IPS-11a (cell line): ENCODE data around the gene LLGL1.

Experiments used
- H3K4me3 ChIP-seq: one replicate; pipeline ENCODE4 v1.5.1; 2013; ENCODE audit warnings: low read depth, low read length, control low read depth

LLGL1 gene

GRCh38 chr17:18250708-18251107 is 25.3 kb downstream of the LLGL1 start:
- H3K4me3 ChIP-seq: no peak overlapping the region

DNA sequence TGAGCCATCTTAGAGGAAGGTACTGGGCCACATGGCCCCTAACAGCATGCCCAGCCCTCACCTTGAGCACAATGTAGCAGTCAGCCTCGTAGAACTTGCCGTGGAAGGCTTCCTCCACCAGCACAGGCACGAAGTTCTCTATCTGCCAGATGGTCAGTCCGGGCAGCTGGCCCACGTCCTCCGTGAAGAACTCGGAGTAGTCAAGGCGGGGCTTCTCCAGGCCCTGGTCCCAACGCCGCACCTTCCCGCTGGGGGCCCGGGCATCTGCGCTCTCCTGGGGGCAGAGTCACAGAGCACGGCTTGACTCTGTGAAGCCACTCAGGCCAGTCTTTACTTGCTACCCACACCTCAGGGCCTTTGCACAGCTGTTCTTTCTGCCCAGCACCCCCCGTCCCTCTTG is 25.8 kb downstream of the LLGL1 start:
- no peak overlapping the region for H3K4me3 ChIP-seq

DNA sequence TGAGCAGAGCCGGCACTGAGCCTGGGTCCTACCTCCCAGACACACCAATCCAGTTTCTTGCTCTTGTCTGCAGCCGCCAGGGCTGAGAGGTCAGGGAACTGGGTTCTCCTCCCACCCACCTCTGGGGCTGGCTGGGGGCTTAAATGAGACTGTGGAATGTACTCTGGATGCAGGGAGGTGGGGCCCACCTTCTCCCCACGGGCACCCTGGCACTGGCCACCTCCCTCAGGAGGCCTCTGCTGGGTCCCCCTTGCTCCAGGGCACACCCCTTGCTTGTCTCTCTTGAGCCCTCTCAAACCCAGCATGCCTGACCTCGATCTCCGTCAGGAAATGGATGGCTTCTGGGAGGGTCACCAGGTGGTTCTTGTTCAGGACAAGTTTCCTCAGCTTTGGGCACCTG is 26.7 kb downstream of the LLGL1 start:
- no peak overlapping the region for H3K4me3 ChIP-seq

DNA sequence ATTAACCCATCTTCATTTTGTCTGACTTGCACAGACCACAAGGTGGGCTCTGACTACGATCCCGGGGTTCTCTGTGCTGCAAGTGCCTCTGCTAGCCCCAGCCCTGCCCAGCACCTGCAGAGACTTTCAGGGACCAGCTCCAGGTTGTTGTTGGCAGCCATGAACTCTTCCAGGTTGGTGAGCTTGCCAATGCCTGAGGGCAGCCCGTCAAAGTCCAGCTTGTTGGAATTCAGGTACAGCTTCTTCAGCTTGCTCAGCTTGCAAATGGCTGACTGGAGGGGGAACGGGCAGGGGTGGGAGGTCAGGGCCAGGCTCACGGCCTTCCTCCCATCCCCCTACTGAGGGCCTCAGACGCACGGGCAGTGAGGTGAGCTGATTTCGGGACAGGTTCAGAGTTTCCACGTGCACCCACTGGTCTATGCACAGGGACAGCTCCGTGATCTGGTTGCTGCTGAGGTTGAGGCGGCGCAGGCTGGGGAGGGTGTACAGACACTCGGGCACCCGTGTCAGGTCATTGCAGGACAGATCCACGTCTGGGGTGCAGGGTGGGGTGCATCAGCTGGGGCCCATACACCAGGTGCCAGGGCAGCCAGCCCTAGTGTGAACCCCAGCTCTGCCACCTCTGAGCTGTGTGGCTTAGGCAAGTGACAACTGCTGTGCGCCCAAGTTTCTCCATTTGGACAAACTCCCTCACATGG is 27.9 kb downstream of the LLGL1 start:
- H3K4me3 ChIP-seq: no peak overlapping the region

GRCh38 chr17:18253947-18254821 is 28.7 kb downstream of the LLGL1 start:
- no peak overlapping the region for H3K4me3 ChIP-seq

DNA sequence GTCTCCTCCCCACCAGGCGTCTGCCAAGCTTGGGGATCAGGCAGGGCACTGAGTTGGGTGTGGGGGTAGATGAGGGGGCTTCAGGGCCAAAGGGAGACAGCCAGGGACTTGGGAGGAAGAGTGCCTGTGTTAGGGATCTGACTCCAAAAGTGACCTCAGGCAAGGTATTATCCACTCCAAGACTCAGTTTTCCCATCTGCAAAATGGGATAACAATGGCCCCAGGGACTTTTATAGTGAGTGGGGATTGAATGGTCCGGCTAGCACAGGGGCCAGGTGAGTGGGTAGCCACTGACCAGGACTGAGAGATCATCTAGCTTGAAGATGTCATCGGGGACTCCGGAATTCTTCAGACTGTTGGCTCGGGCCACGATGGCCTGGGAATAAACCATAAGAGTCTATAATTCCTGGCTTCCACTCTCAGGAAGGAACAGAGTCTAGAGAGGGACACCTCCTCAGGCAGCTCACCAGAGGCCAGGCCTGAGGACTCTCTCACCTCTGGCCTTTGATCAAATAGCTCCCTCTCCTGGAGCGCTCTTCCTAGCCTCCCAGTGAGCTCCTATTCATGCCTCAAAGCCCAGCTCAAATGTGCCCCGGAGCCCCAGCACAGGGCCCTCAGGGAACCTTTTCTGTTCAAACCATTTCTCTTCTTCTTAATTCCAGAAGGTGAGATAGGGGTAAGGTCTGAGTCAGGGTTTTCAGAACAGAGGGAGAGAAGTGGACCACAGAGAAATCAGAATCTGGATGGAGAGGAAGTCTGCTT is 29.6 kb downstream of the LLGL1 start:
- H3K4me3 ChIP-seq: no peak overlapping the region

DNA sequence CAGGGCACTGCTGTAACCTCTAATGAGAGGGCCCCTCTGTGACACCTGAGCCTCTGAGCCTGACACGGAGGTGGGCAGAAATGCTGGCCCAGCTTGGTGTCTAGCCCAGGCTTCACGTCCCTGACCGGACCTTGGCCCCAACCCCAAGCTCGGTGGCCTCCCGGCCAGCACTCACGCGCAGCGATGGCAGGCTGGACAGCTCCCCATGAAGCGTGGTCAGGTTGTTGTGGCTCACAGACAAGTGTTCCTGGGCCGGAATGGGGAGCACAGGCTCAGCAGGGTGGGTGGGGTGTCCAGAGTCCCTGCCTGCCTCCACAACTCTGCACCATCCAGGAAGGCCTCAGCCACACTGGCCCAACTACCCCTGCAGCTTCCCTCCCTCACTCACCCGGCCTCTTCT is 30.9 kb downstream of the LLGL1 start:
- H3K4me3 ChIP-seq: no peak overlapping the region

DNA sequence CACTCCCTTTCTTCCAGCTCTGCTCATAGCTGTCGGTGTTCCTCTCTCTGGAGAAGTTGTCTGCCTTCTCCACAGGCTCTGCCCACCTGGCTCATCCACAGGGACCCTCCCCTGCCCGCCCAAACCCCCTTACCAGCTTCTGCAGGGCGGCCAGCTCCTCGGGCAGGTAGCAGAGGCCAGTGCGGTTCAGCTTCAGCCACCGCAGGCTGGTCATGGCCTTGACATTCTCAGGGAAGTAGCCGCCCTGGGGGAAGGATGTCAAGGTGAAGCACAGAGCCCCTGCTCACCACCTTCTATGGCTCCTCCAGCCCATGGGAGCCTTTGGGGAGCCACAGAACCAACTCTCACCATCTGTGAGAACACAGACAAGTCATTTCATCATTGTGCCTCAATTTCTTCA is 31.3 kb downstream of the LLGL1 start:
- H3K4me3 ChIP-seq: no peak overlapping the region

DNA sequence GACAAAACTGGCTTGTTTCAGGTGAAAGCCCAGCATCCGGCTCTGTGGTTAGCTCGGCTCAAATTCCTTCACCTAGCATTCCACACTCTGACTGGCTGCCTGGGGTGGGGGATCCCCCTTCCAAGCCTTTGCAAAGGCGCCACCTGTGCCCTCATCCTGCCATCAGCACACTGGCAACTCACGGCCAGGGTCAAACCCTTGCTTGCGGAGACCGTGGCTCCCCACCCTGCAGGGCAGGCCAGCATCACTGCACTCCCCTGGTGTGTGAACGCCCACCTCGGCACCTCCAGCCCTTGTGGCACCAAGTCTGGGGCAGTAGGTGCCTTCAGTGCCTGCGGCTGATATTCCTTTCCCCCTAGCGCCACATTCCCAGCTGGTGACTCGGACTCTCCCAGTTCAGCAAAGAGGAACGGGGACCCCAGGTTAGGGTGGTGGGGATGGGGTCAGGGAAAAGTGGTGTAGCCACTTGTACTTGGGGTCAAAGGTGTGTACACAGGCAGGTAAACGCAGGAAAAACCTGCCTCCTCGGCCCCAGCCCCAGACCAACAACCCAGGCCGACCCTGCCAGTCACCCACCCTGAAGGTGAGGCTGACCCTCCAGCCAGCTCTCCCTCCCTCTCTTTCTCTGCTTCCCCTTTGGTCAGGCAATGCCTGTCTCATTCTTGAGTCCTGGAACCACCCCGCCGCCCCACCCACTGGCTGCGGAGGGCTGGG is 32.0 kb downstream of the LLGL1 start:
- H3K4me3 ChIP-seq: peak overlapping the region; percentile 72

- peak overlapping the region; percentile 72 for H3K4me3 ChIP-seq
These were observed 32.5 kb downstream of the LLGL1 start for GRCh38 chr17:18257982-18258355.

GRCh38 chr17:18258356-18259038 is 33.1 kb downstream of the LLGL1 start, which contains the start of gene FLII:
Gene FLII, minus strand, starts transcription at chr17:18258738. Its CDS starts 48 bp downstream, at chr17:18258690.
- H3K4me3 ChIP-seq: peak within 1 kb of the TSS; percentile 72

- H3K4me3 ChIP-seq: peak overlapping the region; percentile 20
These were observed 34.3 kb downstream of the LLGL1 start for GRCh38 chr17:18259621-18260331.

- H3K4me3 ChIP-seq: peak within 1 kb of the TSS; percentile 69
These were observed 35.1 kb downstream of the LLGL1 start, which contains the start of gene MIEF2 for GRCh38 chr17:18260332-18261145. Gene MIEF2, plus strand, starts transcription at chr17:18260662. Its CDS starts 2,059 bp downstream, at chr17:18262721.

DNA sequence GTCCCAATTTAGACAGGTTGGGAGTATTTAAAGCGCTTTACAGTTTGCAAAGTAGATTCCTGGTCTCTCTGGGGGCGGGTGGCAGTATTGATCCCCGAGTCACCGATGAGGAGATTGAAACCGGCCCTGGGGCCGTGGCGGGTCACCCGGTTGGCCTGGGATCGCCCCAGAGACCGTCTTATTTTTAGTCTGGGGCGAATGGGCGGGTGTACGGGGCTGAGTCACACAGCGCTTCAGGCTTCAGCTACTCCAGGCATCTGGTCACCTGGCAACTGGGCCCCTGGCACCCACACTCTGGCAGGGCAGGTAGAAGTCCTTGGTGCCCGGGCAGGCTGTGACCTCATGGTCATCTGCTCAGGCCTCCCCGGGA is 35.7 kb downstream of the LLGL1 start:
- H3K4me3 ChIP-seq: peak overlapping the region; percentile 69

- peak overlapping the region; percentile 69 for H3K4me3 ChIP-seq
These were observed 36.2 kb downstream of the LLGL1 start for GRCh38 chr17:18261659-18262058.

GRCh38 chr17:18262111-18262510 is 36.7 kb downstream of the LLGL1 start:
- no peak overlapping the region for H3K4me3 ChIP-seq

GRCh38 chr17:18262641-18263040 is 37.2 kb downstream of the LLGL1 start:
- H3K4me3 ChIP-seq: no peak overlapping the region

- no peak overlapping the region for H3K4me3 ChIP-seq
These were observed 38.6 kb downstream of the LLGL1 start for GRCh38 chr17:18263885-18264682.
